BJ (cell line): ENCODE data around the gene ATG2A. TPM values are rescaled to one million over a fixed set of nuclear protein-coding genes. Genes with fewer than 3 reads are reported as not detected.

ENCODE experiments used
- CTCF ChIA-PET: fragments of 350-600 bp; formaldehyde crosslinking; extraction: SDS; loops from one replicate; lab custom pipeline; 2021; ENCODE audit warnings: antibody characterized with exemption, inconsistent platforms; lab: Yijun Ruan, JAX
- POLR2A ChIA-PET: fragments of 300-600 bp; sonication (Branson Sonifier 250); formaldehyde crosslinking; extraction: SDS; loops from one replicate; lab custom pipeline; 2021; ENCODE audit warnings: antibody characterized with exemption; lab: Charles Lee
- DNase-seq: peaks from one replicate; pipeline ENCODE4 v3.0.0-alpha.2; 2011; ENCODE audit warnings: low read depth
- H3K27me3 ChIP-seq: 2 replicates; pipeline ENCODE4 v1.6.0; 2011; ENCODE audit warnings: low read length; ENCODE audit not compliant: control insufficient read depth, insufficient read depth
- H3K36me3 ChIP-seq: 2 replicates; pipeline ENCODE4 v1.5.1; 2011; ENCODE audit warnings: low read length; ENCODE audit not compliant: control insufficient read depth, insufficient read depth
- H3K4me3 ChIP-seq: 2 replicates; pipeline ENCODE4 v1.5.1; 2011; ENCODE audit warnings: low read depth, mild to moderate bottlenecking, control low read depth, low read length
- polyA plus RNA-seq: library from polyadenylated mRNA; depleted of rRNA; stranded (reverse); fragments of >200 nt; gene quantifications from 2 replicates; pipeline ENCODE4 v1.2.3, GENCODE V29; 2011
- TF ChIP-seq, protein P1 (sequence below): IDR thresholded peaks from 2 replicates; pipeline ENCODE4 v1.5.1; 2011; ENCODE audit warnings: low read depth, mild to moderate bottlenecking, control low read depth, inconsistent platforms, low read length, moderate library complexity; ENCODE audit not compliant: insufficient read depth

The ATG2A gene
- polyA plus RNA-seq, 1 experiment, result 7.0 TPM

DNA sequence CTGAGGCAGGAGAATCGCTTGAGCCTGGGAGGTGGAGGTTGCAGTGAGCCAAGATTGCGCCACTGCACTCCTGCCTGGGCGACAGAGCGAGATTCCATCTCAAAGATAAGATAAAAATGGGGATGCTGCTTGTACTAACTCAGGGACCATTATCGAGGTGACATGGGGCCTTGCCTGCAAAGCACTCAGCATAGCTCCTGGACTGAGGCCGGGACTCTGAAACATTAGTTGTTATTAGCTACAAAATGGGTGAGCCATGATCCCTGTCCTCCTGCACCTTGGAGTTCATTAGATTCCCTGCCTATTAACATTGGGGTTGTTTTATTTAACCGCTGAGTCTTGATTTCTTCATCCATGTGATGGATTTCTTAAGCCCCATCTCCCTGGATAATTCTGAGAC is 12.6 kb upstream of the ATG2A start:
- ChIA-PET CTCF (no interaction called here), POLR2A (interaction anchor here (0.6 kb wide), 2 partner anchors 35 to 146 kb away, joined by 3 to 9 read pairs; no protein-coding TSS in a partner anchor)
- Histone ChIP-seq H3K4me3 (no peak overlapping the region), H3K36me3 (peaks cover 38% of the 10 kb centered on the region), H3K27me3 (no peaks in the 10 kb centered on the region)
- TF ChIP-seq, protein P1, sequence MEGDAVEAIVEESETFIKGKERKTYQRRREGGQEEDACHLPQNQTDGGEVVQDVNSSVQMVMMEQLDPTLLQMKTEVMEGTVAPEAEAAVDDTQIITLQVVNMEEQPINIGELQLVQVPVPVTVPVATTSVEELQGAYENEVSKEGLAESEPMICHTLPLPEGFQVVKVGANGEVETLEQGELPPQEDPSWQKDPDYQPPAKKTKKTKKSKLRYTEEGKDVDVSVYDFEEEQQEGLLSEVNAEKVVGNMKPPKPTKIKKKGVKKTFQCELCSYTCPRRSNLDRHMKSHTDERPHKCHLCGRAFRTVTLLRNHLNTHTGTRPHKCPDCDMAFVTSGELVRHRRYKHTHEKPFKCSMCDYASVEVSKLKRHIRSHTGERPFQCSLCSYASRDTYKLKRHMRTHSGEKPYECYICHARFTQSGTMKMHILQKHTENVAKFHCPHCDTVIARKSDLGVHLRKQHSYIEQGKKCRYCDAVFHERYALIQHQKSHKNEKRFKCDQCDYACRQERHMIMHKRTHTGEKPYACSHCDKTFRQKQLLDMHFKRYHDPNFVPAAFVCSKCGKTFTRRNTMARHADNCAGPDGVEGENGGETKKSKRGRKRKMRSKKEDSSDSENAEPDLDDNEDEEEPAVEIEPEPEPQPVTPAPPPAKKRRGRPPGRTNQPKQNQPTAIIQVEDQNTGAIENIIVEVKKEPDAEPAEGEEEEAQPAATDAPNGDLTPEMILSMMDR, result no peak
- no peak for DNase-seq

GRCh38 chr11:64928957-64929356 is 11.9 kb upstream of the ATG2A start:
- Histone ChIP-seq H3K4me3 (no peak overlapping the region), H3K36me3 (peaks cover 37% of the 10 kb centered on the region), H3K27me3 (no peaks in the 10 kb centered on the region)
- TF ChIP-seq, protein P1, result no peak
- ChIA-PET CTCF (no interaction called here), POLR2A (no interaction called here)
- DNase-seq, result no peak

- DNase-seq, result no peak
- peaks cover 18% of the 10 kb centered on the region for H3K36me3 ChIP-seq
- no peaks in the 10 kb centered on the region for H3K27me3 ChIP-seq
- no peak overlapping the region for H3K4me3 ChIP-seq
- CTCF ChIA-PET, result no interaction called here
- TF ChIP-seq, protein P1, result no peak
- POLR2A ChIA-PET, result no interaction called here
These were observed 9.7 kb upstream of the ATG2A start for GRCh38 chr11:64926689-64927088.

GRCh38 chr11:64925536-64926436 is 8.8 kb upstream of the ATG2A start:
- H3K36me3 ChIP-seq, result peaks cover 13% of the 10 kb centered on the region
- DNase-seq, result no peak
- peak overlapping the region; percentile 80 for H3K4me3 ChIP-seq
- H3K27me3 ChIP-seq, result no peaks in the 10 kb centered on the region
- TF ChIP-seq, protein P1, result no peak
- ChIA-PET POLR2A (no interaction called here), CTCF (interaction anchor here (1.1 to 1.4 kb wide), 2 partner anchors 31 to 88 kb away, joined by 4 to 5 read pairs; partner anchors contain the start of gene ARL2)

GRCh38 chr11:64924910-64925284 is 7.9 kb upstream of the ATG2A start:
- TF ChIP-seq, protein P1, result no peak
- CTCF ChIA-PET, result interaction anchor here (1.4 kb wide), 1 partner anchor 30 kb away, joined by 4 read pairs; no protein-coding TSS in a partner anchor
- Histone ChIP-seq H3K4me3 (peak overlapping the region; percentile 80), H3K27me3 (no peaks in the 10 kb centered on the region), H3K36me3 (peaks cover 7% of the 10 kb centered on the region)
- POLR2A ChIA-PET, result no interaction called here
- no peak for DNase-seq
